ENCODE results near the gene GNS.
A peak's percentile ranks its signal among the peaks of the same experiment; 100 is the strongest.
"Not testable (repeated sequence)": the region's sequence is repeated elsewhere in the genome, so short reads cannot be mapped to it uniquely, and the experiment has no call there.

Gene GNS

GRCh38 chr12:64779354-64779974 lies 20.3 kb upstream of the GNS start:
- DNase-seq = no peak

- DNase-seq = not testable (repeated sequence)
These were observed 16.0 kb upstream of the GNS start for GRCh38 chr12:64775147-64775736.

- DNase-seq = no peak
These were observed 14.2 kb upstream of the GNS start for GRCh38 chr12:64773386-64773785.

GRCh38 chr12:64767495-64767894 lies 8.3 kb upstream of the GNS start:
- no peak for DNase-seq

GRCh38 chr12:64760808-64761573 lies 1.8 kb upstream of the GNS start:
- peak; percentile 31 for DNase-seq

- no peak for DNase-seq
These were observed 1.4 kb downstream of the GNS start for GRCh38 chr12:64757771-64758170.

GRCh38 chr12:64756376-64756775 lies 2.8 kb downstream of the GNS start:
- DNase-seq = no peak

- DNase-seq = no peak
These were observed 5.8 kb downstream of the GNS start for GRCh38 chr12:64753427-64753826.

- no peak for DNase-seq
These were observed 6.4 kb downstream of the GNS start for GRCh38 chr12:64752833-64753238.

GRCh38 chr12:64752032-64752431 lies 7.2 kb downstream of the GNS start:
- DNase-seq = no peak

- DNase-seq = no peak
These were observed 9.6 kb downstream of the GNS start for GRCh38 chr12:64749461-64750200.

GRCh38 chr12:64747695-64748094 lies 11.5 kb downstream of the GNS start:
- DNase-seq = no peak

- no peak for DNase-seq
These were observed 12.5 kb downstream of the GNS start for GRCh38 chr12:64746663-64747062.

- no peak for DNase-seq
These were observed 13.2 kb downstream of the GNS start for GRCh38 chr12:64745980-64746379.

GRCh38 chr12:64745259-64745807 lies 13.9 kb downstream of the GNS start:
- no peak for DNase-seq

GRCh38 chr12:64744422-64745258 lies 14.6 kb downstream of the GNS start:
- no peak for DNase-seq

GRCh38 chr12:64743206-64743605 lies 16.0 kb downstream of the GNS start:
- DNase-seq = no peak

- DNase-seq = no peak
These were observed 16.8 kb downstream of the GNS start for GRCh38 chr12:64742416-64742815.

GRCh38 chr12:64740646-64741045 lies 18.6 kb downstream of the GNS start:
- no peak for DNase-seq

- DNase-seq = no peak
These were observed 19.4 kb downstream of the GNS start for GRCh38 chr12:64739778-64740177.

- DNase-seq = peak; percentile 36
These were observed 21.7 kb downstream of the GNS start for GRCh38 chr12:64737539-64737938.

- no peak for DNase-seq
These were observed 22.4 kb downstream of the GNS start for GRCh38 chr12:64736771-64737170.

Data from CD4-positive, alpha-beta T cell treated with Interleukin-12 subunit alpha and Interleukin-12 subunit beta, for 1 hour (primary cell).